Panc1 (cell line): ENCODE data around the gene LBR.

Source experiments
- CTCF ChIP-seq: fragments of 450-650 bp; IDR thresholded peaks from 2 replicates; pipeline ENCODE4 v1.5.1; 2017; ENCODE audit warnings: mild to moderate bottlenecking
- POLR2AphosphoS5 ChIP-seq: IDR thresholded peaks from 2 replicates; pipeline ENCODE4 v1.6.1; 2012; ENCODE audit warnings: mild to moderate bottlenecking, low read depth, low read length, moderate library complexity

- TF ChIP-seq CTCF = no peak
- TF ChIP-seq POLR2AphosphoS5 = no peak
Measured at GRCh38 chr1:225360119-225360518, 67.7 kb downstream of the LBR start.
